HUES48 (cell line): ENCODE measurements around the gene GPBAR1.

ENCODE experiments used
- H3K27ac ChIP-seq: one replicate; pipeline ENCODE4 v1.7.0; 2013; ENCODE audit warnings: low read depth, low read length, inconsistent platforms
- H3K27me3 ChIP-seq: 2 replicates; pipeline ENCODE4 v1.6.1; 2013; ENCODE audit warnings: mild to moderate bottlenecking, low read length; ENCODE audit not compliant: control insufficient read depth, insufficient read depth
- H3K36me3 ChIP-seq: 2 replicates; pipeline ENCODE4 v1.6.1; 2013; ENCODE audit warnings: low read length; ENCODE audit not compliant: control insufficient read depth, insufficient read depth
- H3K4me1 ChIP-seq: 2 replicates; pipeline ENCODE4 v1.6.1; 2013; ENCODE audit warnings: mild to moderate bottlenecking, low read length; ENCODE audit not compliant: control insufficient read depth, insufficient read depth
- H3K4me3 ChIP-seq: 2 replicates; pipeline ENCODE4 v1.5.1; 2013; ENCODE audit warnings: mild to moderate bottlenecking, low read depth, low read length
- H3K9ac ChIP-seq: 2 replicates; pipeline ENCODE4 v1.6.1; 2013; ENCODE audit warnings: mild to moderate bottlenecking, low read depth, low read length, moderate library complexity
- H3K9me3 ChIP-seq: 2 replicates; pipeline ENCODE4 v1.6.1; 2013; ENCODE audit warnings: low read length; ENCODE audit not compliant: control insufficient read depth, insufficient read depth

The GPBAR1 gene

GRCh38 chr2:218291318-218292047 lies 30.7 kb downstream of the GPBAR1 start:
- Histone ChIP-seq H3K27ac (no peak overlapping the region), H3K9ac (peak overlapping the region; percentile 46; the same call in 1 of the 2 replicates), H3K4me3 (peak overlapping the region; percentile 66), H3K4me1 (peaks cover 26% of the 10 kb centered on the region), H3K27me3 (no peaks in the 10 kb centered on the region; the same call in 1 of the 2 replicates), H3K36me3 (no peaks in the 10 kb centered on the region), H3K9me3 (no peaks in the 10 kb centered on the region)

GRCh38 chr2:218292048-218293014 lies 31.5 kb downstream of the GPBAR1 start, which contains the start of gene TMBIM1:
TSS of gene TMBIM1 (minus strand) at chr2:218292503. CDS start at chr2:218282141, 10,362 bp downstream.
- Histone ChIP-seq H3K4me1 (peaks cover 20% of the 10 kb centered on the region), H3K27ac (peak within 1 kb of the TSS; percentile 50), H3K4me3 (peak within 1 kb of the TSS; percentile 66)

GRCh38 chr2:218293715-218294429 lies 33.1 kb downstream of the GPBAR1 start:
- Histone ChIP-seq H3K27ac (no peak overlapping the region), H3K9me3 (no peaks in the 10 kb centered on the region), H3K36me3 (no peaks in the 10 kb centered on the region), H3K4me3 (no peak overlapping the region), H3K4me1 (peaks cover 20% of the 10 kb centered on the region), H3K27me3 (no peaks in the 10 kb centered on the region; the same call in 1 of the 2 replicates), H3K9ac (no peak overlapping the region)

More at GRCh38 chr2:218292048-218293014, 31.5 kb downstream of the GPBAR1 start, which contains the start of gene TMBIM1:
- no peaks in the 10 kb centered on the region for H3K36me3 ChIP-seq
- H3K27me3 ChIP-seq: no peaks in the 10 kb centered on the region; the same call in 1 of the 2 replicates
- H3K9ac ChIP-seq: peak within 1 kb of the TSS; percentile 46; the same call in 1 of the 2 replicates
- no peaks in the 10 kb centered on the region for H3K9me3 ChIP-seq

- Histone ChIP-seq H3K9me3 (no peaks in the 10 kb centered on the region), H3K4me3 (no peak overlapping the region), H3K36me3 (no peaks in the 10 kb centered on the region), H3K4me1 (peaks cover 20% of the 10 kb centered on the region), H3K27ac (no peak overlapping the region), H3K27me3 (no peaks in the 10 kb centered on the region; the same call in 1 of the 2 replicates), H3K9ac (no peak overlapping the region)
Observed at GRCh38 chr2:218294430-218295022, 33.7 kb downstream of the GPBAR1 start.

- Histone ChIP-seq H3K4me1 (peaks cover 20% of the 10 kb centered on the region), H3K4me3 (no peak overlapping the region), H3K27me3 (no peaks in the 10 kb centered on the region; the same call in 1 of the 2 replicates), H3K9me3 (no peaks in the 10 kb centered on the region), H3K9ac (no peak overlapping the region), H3K27ac (no peak overlapping the region), H3K36me3 (no peaks in the 10 kb centered on the region)
Observed at GRCh38 chr2:218295029-218295428, 34.2 kb downstream of the GPBAR1 start.

- Histone ChIP-seq H3K36me3 (no peaks in the 10 kb centered on the region), H3K4me1 (peaks cover 20% of the 10 kb centered on the region), H3K4me3 (no peak overlapping the region), H3K27me3 (no peaks in the 10 kb centered on the region; the same call in 1 of the 2 replicates), H3K9me3 (no peaks in the 10 kb centered on the region), H3K9ac (no peak overlapping the region), H3K27ac (no peak overlapping the region)
Observed at GRCh38 chr2:218296200-218296599, 35.4 kb downstream of the GPBAR1 start.

GRCh38 chr2:218296847-218297246 lies 36.0 kb downstream of the GPBAR1 start:
- Histone ChIP-seq H3K27ac (no peak overlapping the region), H3K27me3 (no peaks in the 10 kb centered on the region), H3K9ac (no peak overlapping the region), H3K4me1 (peaks cover 20% of the 10 kb centered on the region), H3K4me3 (no peak overlapping the region), H3K36me3 (no peaks in the 10 kb centered on the region), H3K9me3 (no peaks in the 10 kb centered on the region)

- H3K36me3 ChIP-seq: no peaks in the 10 kb centered on the region
- H3K4me1 ChIP-seq: peaks cover 10% of the 10 kb centered on the region
- H3K27ac ChIP-seq: no peak overlapping the region
- H3K9ac ChIP-seq: no peak overlapping the region
- no peaks in the 10 kb centered on the region for H3K9me3 ChIP-seq
- H3K4me3 ChIP-seq: no peak overlapping the region
- no peaks in the 10 kb centered on the region for H3K27me3 ChIP-seq
Observed at GRCh38 chr2:218298314-218298875, 37.6 kb downstream of the GPBAR1 start.

- H3K9me3 ChIP-seq: no peaks in the 10 kb centered on the region
- H3K36me3 ChIP-seq: no peaks in the 10 kb centered on the region
- H3K4me3 ChIP-seq: no peak overlapping the region
- no peak overlapping the region for H3K9ac ChIP-seq
- no peak overlapping the region for H3K27ac ChIP-seq
- no peaks in the 10 kb centered on the region for H3K27me3 ChIP-seq
- H3K4me1 ChIP-seq: peaks cover 1% of the 10 kb centered on the region; the same call in 1 of the 2 replicates
Observed at GRCh38 chr2:218300141-218300540, 39.3 kb downstream of the GPBAR1 start.
